Endodermal cell (in vitro differentiated cells): ENCODE data around the gene MAP7D2. TPM values are rescaled to one million over a fixed set of nuclear protein-coding genes. Genes with fewer than 3 reads are reported as not detected.
"Not testable (repeated sequence)": the region's sequence is repeated elsewhere in the genome, so short reads cannot be mapped to it uniquely, and the experiment has no call there.

ENCODE experiments used
- DNase-seq: peaks from one replicate; pipeline ENCODE4 v3.0.0-alpha.2; 2017
- H3K27ac ChIP-seq: 2 replicates; pipeline ENCODE4 v1.5.1; 2013; ENCODE audit warnings: mild to moderate bottlenecking, low read depth, low read length, moderate library complexity
- H3K27me3 ChIP-seq: 2 replicates; pipeline ENCODE4 v1.6.1; 2013; ENCODE audit warnings: mild to moderate bottlenecking, low read length, moderate library complexity; ENCODE audit not compliant: insufficient read depth, control insufficient read depth, poor library complexity, severe bottlenecking
- H3K36me3 ChIP-seq: 2 replicates; pipeline ENCODE4 v1.7.0; 2013; ENCODE audit warnings: mild to moderate bottlenecking, low read length, moderate library complexity; ENCODE audit not compliant: control insufficient read depth, insufficient read depth
- H3K4me1 ChIP-seq: one replicate; pipeline ENCODE4 v1.7.0; 2013; ENCODE audit warnings: low read length; ENCODE audit not compliant: control insufficient read depth, insufficient read depth
- H3K4me3 ChIP-seq: 2 replicates; pipeline ENCODE4 v1.5.1; 2013; ENCODE audit warnings: mild to moderate bottlenecking, low read length, moderate library complexity
- H3K9ac ChIP-seq: 2 replicates; pipeline ENCODE4 v1.6.1; 2013; ENCODE audit warnings: mild to moderate bottlenecking, low read length, moderate library complexity; ENCODE audit not compliant: poor library complexity, severe bottlenecking; ENCODE audit errors: extremely low read depth
- H3K9me3 ChIP-seq: 2 replicates; pipeline ENCODE4 v1.6.1; 2013; ENCODE audit warnings: mild to moderate bottlenecking, low read length, moderate library complexity; ENCODE audit not compliant: control insufficient read depth
- H3K27ac Mint-ChIP-seq: 2 replicates; pipeline ENCODE4 v1.8.0; 2020; ENCODE audit warnings: mixed read lengths
- H3K27me3 Mint-ChIP-seq: 2 replicates; pipeline ENCODE4 v1.8.0; 2021; ENCODE audit warnings: mild to moderate bottlenecking, mixed read lengths; ENCODE audit not compliant: insufficient read depth
- H3K36me3 Mint-ChIP-seq: 2 replicates; pipeline ENCODE4 v1.8.0; 2020; ENCODE audit warnings: low read depth, mixed read lengths
- H3K4me1 Mint-ChIP-seq: 2 replicates; pipeline ENCODE4 v1.8.0; 2020; ENCODE audit warnings: mixed read lengths
- H3K4me3 Mint-ChIP-seq: 2 replicates; pipeline ENCODE4 v1.8.0; 2020; ENCODE audit warnings: mild to moderate bottlenecking, moderate library complexity, mixed read lengths
- H3K9me3 Mint-ChIP-seq: 2 replicates; pipeline ENCODE4 v1.8.0; 2020; ENCODE audit warnings: mild to moderate bottlenecking, mixed read lengths
- CTCF ChIP-seq: fragments of 200-600 bp; sonication (generic); conservative IDR thresholded peaks from 2 replicates; pipeline ENCODE4 v1.5.0; 2021; ENCODE audit warnings: antibody characterized with exemption, mild to moderate bottlenecking
- WGBS, 2 experiments: methylation state at CpG; one replicate each; pipeline versions ENCODE4 v1.1.5 to v1.1.7; 2013; ENCODE audit warnings: missing lambda C conversion rate in 2 of 2, mixed read lengths in 1 of 2; ENCODE audit not compliant: insufficient coverage in 1 of 2, insufficient read length in 1 of 2; 5-methylcytosine and 5-hydroxymethylcytosine counted together
- total RNA-seq, 2 donors: library from RNA; stranded (reverse); fragmentation: NEBNext Ultra II Directional in 1 of 2; extraction: Animal tissue kit (Norgen Biotek cat#: 25700) in 1 of 2; gene quantifications; 2 replicates in 1 of 2; 3 replicates in 1 of 2; pipeline ENCODE4 v1.2.1, GENCODE V29; 2021

MAP7D2 gene
- total RNA-seq, 2 donors from 2014 or later: 1.5 to 1.9 TPM

- Histone ChIP-seq H3K36me3 (peaks cover 59% of the 10 kb centered on the region), H3K27ac (no peak overlapping the region), H3K27me3 (no peaks in the 10 kb centered on the region), H3K9ac (no peak overlapping the region), H3K9me3 (no peaks in the 10 kb centered on the region), H3K4me3 (no peak overlapping the region), H3K4me1 (no peaks in the 10 kb centered on the region)
- no peaks in the 10 kb centered on the region for H3K27me3 Mint-ChIP-seq
- DNase-seq: no peak
- 90 to 100% methylated on average over 1 of the region's 1 CpG for WGBS, 2 experiments
- H3K9me3 Mint-ChIP-seq: peaks cover 11% of the 10 kb centered on the region
- H3K4me1 Mint-ChIP-seq: no peaks in the 10 kb centered on the region
- no peak overlapping the region for H3K27ac Mint-ChIP-seq
- H3K4me3 Mint-ChIP-seq: no peak overlapping the region
- TF ChIP-seq CTCF: no peak
- peaks cover 19% of the 10 kb centered on the region for H3K36me3 Mint-ChIP-seq
Observed at GRCh38 chrX:20129547-20129946, 12.8 kb upstream of the MAP7D2 start.

GRCh38 chrX:20128670-20129069 lies 12.0 kb upstream of the MAP7D2 start:
- no peaks in the 10 kb centered on the region for H3K4me1 ChIP-seq
- H3K27me3 Mint-ChIP-seq: no peaks in the 10 kb centered on the region
- H3K9me3 ChIP-seq: no peaks in the 10 kb centered on the region
- H3K27ac Mint-ChIP-seq: no peak overlapping the region
- no peaks in the 10 kb centered on the region for H3K4me1 Mint-ChIP-seq
- H3K36me3 Mint-ChIP-seq: peaks cover 16% of the 10 kb centered on the region
- H3K27ac ChIP-seq: no peak overlapping the region
- H3K9me3 Mint-ChIP-seq: peaks cover 16% of the 10 kb centered on the region
- no peak overlapping the region for H3K9ac ChIP-seq
- peaks cover 56% of the 10 kb centered on the region for H3K36me3 ChIP-seq
- no peak overlapping the region for H3K4me3 Mint-ChIP-seq
- H3K4me3 ChIP-seq: no peak overlapping the region
- 91% methylated on average over 3 of the region's 4 CpGs; no CpG with 5 or more reads in 1 of the 2 experiments for WGBS, 2 experiments
- no peak for TF ChIP-seq CTCF
- no peak for DNase-seq
- no peaks in the 10 kb centered on the region for H3K27me3 ChIP-seq

GRCh38 chrX:20127440-20127839 lies 10.7 kb upstream of the MAP7D2 start:
- TF ChIP-seq CTCF: peak; percentile 58

GRCh38 chrX:20126833-20127232 lies 10.1 kb upstream of the MAP7D2 start:
- no CpG with 5 or more reads among the region's 1 CpG for WGBS, 2 experiments

More at GRCh38 chrX:20127440-20127839, 10.7 kb upstream of the MAP7D2 start:
- H3K4me1 Mint-ChIP-seq, H3K4me3 ChIP-seq, H3K27me3 ChIP-seq, H3K9me3 ChIP-seq, H3K4me3 Mint-ChIP-seq, H3K27me3 Mint-ChIP-seq, H3K27ac Mint-ChIP-seq, H3K9ac ChIP-seq, DNase-seq, H3K27ac ChIP-seq, H3K4me1 ChIP-seq: not testable (repeated sequence)
- H3K36me3 ChIP-seq: peaks cover 46% of the 10 kb centered on the region
- Mint-ChIP-seq H3K36me3 (peaks cover 11% of the 10 kb centered on the region), H3K9me3 (peaks cover 18% of the 10 kb centered on the region)
- no CpG with 5 or more reads among the region's 3 CpGs for WGBS, 2 experiments

More at GRCh38 chrX:20126833-20127232, 10.1 kb upstream of the MAP7D2 start:
- H3K4me1 Mint-ChIP-seq, H3K27ac ChIP-seq, H3K4me3 Mint-ChIP-seq, H3K9me3 ChIP-seq, H3K9ac ChIP-seq, DNase-seq, H3K27ac Mint-ChIP-seq, H3K4me1 ChIP-seq, H3K4me3 ChIP-seq, H3K27me3 Mint-ChIP-seq, H3K27me3 ChIP-seq: not testable (repeated sequence)
- Mint-ChIP-seq H3K36me3 (peaks cover 11% of the 10 kb centered on the region), H3K9me3 (peaks cover 21% of the 10 kb centered on the region)
- peaks cover 43% of the 10 kb centered on the region for H3K36me3 ChIP-seq
